ENCODE results near the gene ESYT2.

The ESYT2 gene

DNA sequence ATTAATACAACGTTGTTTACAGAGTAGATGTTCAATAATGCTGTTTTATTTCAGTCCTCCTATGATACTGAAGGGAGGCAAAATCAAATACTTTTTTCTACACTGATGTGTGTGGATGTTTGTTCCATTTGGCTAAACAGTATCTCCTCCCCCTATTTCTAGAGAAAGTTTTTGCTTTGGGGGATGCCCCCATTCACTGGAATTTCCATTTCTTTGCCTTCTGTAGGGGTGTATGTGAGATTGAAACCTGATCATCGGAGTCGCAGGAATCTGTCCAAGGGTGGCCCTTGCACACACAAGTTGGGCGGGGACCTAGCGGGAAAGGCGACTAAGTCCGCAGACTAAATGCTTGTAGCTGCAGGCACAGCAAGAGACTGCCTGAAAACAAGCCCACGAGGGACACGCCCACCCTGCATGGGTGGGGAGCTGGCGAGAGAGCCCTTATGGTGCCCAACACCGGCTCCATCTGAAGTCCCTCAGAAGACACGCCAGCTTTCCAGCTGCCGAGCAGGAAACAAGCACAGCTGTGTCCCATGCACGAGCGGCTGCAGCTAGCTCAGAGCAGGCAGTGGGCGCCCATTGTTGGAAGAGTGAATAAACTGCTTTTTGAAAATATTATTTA, 58.0 kb downstream of the ESYT2 start:
- no peak for DNase-seq (ENCODE audit: low spot score)

DNA sequence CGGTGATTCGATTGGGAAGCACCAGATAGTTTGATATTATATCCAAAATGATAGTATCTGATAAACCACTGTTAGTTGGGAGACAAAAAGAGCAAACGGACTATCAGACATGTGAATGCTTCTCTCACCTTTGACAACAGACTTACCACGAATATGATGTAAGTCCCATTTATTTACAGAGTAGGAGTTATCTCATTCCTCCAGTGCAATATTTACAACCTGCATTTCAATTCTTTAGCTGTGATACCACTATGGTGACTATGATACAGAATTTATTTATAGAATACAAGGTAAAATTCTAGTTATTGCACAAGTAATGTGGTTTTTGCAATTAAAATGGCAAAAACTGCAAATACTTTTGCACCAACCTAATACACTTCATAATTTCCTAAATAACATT, 61.6 kb downstream of the ESYT2 start:
- DNase-seq (ENCODE audit: low spot score), result no peak

DNA sequence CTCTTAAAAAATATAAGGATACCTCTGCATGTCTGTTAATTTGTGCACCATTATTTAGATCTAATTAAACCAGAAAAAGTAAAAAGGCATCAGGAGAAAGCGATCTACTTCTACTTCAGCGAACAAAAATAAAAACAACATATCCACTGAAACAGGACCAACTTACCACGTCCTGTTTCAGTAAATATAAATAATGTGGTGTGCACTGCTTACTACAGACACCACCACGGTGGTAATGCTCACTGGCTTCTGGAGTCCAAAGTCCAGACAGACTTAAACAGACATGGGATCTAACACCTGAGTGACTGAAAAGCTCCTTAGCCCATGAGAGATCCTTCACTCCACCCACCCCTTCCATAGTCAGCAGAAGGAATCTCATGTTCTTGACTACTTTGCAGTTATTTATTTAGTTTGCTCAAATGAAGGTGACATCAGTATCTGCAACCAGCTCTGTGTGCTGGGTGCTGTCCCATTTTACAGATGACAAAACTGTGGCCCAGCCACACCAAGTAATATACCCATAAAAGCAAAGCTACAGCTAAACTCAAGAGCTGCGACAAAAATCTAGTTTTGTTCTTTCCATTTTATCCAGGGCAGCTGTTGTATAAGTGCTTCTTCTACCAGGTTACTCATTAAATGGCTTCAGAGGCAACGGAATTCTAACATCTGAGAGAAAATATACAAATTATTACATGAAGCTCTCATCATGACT, 62.6 kb downstream of the ESYT2 start:
- DNase-seq (ENCODE audit: low spot score), result no peak

DNA sequence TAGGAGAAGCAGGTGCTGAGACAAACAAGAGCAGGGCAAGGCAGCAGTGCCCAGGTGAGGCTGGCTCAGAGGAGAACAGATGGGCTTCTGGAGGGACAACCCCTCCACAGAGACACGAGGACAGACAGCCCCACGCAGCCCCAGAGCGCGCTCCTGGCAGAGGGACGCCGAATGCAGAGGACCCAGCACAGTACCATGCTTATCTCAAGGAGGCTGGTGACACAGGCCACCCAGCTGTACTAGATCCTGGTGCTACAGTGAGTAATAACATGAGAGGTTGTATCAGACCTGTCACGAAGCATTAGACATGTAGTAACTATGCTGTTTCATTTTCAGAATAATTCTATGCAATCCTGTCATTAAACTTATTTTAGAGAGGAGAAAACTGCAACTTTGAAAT, 64.3 kb downstream of the ESYT2 start:
- no peak for DNase-seq (ENCODE audit: low spot score)

DNA sequence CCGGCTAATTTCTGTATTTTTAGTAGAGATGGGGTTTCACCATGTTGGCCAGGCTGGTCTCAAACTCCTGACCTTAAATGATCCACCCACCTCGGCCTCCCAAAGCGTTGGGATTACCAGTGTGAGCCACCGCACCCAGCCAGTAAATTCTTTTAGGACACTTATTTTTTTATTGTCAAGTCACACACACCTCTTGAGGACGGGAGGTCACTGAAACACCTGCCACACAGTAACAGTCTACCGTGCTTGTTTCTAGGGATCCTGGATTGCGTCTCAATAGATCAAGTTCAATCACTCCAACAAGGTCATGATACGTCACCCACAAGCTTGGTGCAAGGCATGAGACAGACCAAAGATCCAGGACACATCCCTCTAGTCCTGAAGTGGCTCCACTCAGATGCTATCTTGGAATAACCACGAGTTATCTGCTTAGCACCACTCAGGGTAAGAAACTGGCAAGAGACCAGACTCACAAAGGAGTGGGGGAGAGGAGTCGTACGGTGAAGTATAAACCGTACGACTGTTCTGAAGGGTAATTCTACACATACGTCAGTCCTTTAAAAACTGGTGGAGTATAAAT, 65.8 kb downstream of the ESYT2 start:
- DNase-seq (ENCODE audit: low spot score), result no peak

DNA sequence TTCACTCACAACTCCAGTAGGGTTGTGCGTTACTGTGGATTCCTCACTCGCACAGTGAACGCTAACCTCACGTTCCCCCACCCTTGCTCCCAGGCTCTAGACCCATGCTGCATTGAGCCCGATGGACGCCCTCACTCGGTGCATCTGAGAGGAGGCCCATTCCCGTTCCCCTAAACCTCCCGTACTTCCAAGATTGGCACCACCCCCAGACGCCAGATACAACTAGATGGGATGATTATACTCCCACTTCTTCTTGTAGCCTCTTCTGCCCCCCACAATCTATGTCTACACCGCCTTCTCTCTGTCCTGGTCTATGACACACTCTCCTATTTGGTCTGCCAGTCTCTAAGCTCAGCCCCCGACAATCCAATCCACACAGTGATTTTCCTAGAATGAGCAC, 67.4 kb downstream of the ESYT2 start:
- no peak for DNase-seq (ENCODE audit: low spot score)

DNA sequence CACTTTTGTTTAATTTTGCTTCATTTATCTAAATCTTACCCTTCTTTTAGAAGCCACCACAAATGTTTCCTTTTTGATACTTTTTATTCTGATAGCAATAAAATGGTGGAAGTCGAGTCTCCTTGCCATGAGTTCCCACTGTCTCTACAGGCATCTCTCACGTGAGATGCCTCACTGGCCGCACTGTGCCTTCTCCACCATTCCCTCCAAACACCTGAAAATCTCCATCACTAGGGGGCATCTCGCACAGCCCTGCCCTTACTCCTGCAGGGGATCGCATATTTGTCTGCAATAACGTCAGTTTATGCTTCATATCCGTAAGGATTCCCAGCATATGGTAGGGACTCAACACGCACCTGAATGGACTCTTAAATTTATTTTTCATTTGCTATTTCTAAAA, 68.4 kb downstream of the ESYT2 start:
- DNase-seq (ENCODE audit: low spot score), result no peak

DNA sequence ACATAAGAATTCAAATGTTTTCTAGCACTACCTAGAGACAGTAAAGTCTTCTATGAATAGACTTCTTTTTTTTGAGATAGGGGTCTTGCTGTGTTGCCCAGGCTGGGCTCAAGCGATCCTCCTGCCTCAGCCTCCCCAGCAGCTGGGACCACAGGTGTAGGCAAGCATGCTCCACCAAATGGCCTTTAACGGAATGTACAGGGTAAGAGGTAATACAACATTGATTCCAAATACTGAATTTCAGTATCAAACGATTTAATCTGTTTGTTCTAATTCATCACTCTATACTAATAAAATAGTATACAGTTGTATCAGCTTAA, 68.9 kb downstream of the ESYT2 start:
- DNase-seq (ENCODE audit: low spot score), result no peak

DNA sequence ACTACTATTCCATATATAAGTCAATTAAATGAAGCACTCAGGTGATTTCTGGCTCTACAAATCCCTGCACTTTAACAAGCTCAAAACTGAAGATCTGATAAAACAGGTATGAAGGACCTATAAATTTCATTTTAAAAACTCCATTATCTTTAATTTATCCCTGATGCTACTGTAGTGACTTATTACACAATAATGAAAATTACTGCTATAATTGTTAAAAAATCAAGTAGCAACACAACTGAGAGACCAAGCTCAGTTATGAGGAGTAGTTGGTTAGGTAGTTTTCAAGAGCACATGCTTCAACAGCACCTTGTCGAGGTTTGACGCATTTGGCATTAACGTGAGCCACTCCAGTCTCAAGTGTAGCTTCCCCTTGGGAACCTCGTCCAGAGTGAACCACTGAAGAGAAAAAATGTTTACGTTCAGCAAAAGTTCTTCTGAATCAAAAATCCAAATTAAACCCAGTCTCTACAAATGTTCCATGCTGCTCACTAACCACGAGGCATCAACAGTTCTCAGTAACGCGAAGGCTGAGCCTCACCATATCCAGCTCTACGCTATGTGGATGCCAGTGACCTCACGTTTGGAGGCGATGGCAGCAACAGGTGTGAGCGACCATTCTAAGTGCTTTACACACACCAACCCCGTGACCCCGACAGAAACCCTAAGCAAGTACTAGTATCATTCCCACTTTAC, 69.4 kb downstream of the ESYT2 start:
- DNase-seq (ENCODE audit: low spot score), result no peak

DNA sequence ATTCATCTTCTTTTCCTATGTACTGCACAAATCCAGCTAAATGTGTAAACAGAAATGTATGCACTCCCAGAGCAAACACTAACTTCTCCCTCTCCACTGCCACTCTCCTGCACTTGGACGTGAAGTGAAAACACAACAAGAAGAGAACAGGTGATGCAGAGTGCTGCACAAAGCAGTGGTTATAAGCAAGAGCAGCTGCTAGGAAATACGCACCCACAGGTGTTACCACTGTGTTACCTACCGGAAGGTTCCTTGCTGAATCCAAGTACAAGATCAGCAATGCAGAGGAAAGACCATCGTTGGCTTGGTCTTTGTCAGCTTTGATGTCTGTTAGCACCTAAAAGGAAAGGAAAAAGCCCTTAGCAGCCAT, 70.1 kb downstream of the ESYT2 start:
- DNase-seq (ENCODE audit: low spot score), result no peak

DNA sequence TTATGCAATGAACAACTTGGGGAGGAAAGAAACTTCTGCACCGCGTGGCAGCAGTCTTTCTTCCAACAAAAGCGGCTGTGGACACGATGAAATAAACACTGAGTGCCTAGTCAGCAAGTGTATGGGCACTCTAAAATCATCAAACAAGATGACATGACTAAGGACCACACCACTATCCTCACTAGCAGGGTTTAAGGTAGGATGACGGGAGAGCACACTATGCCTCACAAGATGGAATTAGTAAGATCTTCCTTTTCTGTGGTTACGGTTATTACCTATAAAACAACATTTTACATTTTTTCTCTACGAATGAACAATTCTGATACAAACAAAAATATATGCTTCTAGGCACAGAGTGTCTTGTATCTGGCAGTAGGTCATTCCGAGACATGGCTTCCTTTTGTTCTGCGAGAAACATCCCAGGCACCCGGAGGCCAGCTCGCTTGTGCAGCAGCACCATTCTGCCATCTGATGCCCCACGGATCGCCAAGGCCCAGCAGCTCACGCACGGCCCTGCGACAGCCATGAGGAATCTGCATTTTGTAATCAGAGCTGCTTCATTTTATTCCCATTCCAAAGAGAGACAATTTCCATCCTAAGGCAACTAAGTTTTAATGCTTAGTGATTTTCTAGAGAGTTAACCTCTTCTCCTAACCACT, 70.6 kb downstream of the ESYT2 start:
- no peak for DNase-seq (ENCODE audit: low spot score)

DNA sequence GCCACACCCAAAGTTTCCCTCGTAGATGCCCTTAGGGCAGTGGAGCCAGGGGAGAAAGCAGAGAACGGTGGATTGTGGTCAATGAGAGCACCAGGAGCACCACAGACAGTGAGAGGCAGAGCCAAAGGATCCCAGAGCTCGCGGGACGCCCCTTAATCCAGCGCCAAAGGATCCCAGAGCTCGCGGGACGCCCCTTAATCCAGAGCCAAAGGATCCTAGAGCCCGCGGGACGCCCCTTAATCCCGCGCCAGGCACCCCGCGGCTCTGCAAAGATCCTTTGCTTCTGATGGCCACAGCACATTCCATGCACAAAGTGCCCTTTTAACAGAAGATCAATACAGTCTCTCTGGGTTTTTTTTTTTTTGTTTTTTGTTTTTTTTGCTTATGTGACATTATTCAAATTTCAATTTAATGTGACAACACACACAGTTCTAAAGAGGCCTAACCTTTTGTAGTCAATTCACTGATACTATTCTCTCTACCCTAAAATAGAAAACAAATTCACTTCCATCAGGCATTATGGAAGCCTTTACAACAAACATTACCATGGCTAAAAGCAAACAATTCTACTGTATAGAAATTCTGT, 71.8 kb downstream of the ESYT2 start:
- no peak for DNase-seq (ENCODE audit: low spot score)

DNA sequence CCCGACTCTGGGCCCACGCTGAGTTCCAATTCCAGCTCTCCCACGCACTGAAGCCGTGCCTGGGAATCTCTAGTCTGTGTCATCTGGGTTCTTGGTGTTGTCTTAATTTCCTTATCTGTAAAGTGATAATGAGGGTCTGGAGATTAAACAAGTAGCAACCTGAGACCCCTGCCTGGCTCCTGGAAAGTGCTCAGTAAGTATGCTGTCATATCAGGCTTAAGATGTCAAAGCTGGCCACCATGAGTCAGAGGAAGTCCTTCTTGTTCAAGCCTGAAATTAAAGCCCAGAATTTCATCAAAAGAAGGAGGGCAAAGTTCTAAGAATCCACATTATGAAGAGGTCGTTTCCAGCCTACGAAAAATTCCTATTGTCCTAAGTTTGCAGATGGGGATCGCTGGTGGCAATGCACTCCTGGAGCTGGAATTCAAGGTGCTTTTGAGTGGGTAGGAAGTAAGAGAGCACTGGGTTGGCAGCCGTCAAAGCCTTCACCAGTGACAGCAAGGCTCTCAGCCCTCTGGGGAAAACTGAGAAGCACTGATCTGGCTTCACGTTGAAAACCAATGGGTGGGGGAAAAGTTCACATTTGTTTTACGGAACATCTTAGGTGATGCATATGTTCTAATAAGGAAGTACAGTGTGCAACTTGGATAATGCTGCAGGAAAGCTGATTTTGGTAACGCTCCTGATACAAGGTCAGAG, 74.4 kb downstream of the ESYT2 start:
- DNase-seq (ENCODE audit: low spot score), result no peak

DNA sequence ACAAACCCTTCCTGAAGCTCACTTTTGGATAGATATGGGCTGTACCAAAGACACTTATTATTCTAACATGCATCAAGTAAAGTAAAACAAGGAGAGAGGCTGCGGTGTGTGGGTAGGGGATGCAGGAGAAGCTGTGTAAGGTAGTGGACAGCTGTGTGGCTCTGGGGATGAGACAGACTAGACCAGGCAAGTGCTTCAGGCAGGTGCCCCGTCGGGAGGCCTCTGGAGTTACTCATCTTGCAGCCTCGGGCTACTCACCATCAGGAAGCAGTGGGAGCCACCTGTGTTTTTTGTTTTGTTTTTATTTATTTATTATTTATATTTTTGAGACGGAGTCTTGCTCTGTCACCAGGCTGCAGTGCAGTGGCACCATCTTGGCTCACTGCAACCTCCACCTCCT, 75.4 kb downstream of the ESYT2 start:
- no peak for DNase-seq (ENCODE audit: low spot score)

DNA sequence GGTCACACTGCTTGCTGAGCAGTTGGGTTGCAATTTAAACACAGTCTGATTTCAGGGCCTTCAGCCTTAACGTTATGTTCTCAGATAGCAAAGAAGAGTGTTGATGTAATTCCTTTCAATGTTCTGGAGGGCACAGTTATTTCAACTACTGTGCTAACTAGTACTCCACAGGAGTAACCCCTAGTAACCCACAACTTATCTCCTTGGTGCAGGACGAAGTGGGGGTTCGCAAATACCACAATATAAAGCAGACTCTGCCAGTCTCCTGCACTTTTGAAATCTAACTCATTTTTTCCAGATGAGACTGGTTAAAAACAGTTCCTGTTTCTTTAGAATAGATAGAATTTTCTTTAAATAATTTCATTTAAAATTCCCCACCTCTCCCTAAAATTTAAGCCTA, 77.6 kb downstream of the ESYT2 start:
- DNase-seq (ENCODE audit: low spot score), result no peak

DNA sequence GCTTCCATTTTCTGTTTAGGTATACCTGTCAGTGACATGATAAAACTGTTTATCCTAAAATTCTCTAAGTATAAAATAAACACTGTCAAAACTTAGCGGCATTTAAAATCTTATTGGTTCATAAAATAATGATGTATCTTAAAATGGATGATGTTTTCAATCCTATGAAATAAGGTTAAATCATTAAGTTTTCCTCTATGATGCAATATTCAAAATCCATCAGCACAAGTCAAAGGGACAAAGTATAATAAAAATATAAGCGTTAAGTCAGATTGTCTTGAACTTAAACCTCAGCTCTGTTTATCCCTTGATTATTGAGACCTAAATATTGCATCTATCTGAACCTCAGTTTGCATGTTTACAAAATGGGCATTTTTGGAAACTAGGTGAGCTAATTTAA, 78.1 kb downstream of the ESYT2 start:
- no peak for DNase-seq (ENCODE audit: low spot score)

DNA sequence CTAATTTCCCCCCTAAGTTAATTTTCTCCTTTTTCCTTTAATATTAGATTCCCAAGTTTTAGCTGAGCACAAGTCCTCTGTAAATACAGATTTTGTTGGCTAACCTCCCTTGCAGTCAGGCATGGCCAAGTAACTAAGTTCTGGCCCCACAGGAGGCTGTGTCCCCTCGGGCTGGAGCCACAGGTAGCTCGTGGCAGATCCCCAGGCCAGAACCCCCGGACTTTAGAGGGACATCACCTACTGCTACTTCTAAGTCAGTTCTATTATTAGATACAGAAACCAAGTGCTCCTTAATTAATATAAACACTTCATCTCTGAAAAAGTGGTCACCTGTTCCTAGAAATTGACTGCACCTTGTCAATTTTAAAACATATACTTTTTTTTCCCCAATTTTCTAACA, 78.6 kb downstream of the ESYT2 start:
- no peak for DNase-seq (ENCODE audit: low spot score)

DNA sequence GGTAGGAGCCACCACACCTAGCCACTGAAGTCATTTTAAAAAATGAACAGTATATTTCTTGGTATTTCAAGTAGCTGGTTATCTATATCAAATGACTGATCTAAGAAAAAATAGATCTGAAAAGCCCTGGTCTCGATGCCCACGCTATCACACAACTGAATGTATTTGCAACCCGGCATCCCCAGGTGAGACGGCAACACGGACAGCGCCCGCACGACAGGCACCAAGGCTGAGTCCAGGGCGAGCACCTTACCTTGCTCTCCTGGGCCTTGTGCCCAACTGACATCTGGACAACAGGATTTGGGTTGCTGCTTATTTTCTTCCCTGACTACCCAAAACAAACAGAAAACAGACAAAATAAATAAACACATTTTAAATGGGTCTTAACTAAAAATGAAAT, 79.9 kb downstream of the ESYT2 start:
- no peak for DNase-seq (ENCODE audit: low spot score)

DNA sequence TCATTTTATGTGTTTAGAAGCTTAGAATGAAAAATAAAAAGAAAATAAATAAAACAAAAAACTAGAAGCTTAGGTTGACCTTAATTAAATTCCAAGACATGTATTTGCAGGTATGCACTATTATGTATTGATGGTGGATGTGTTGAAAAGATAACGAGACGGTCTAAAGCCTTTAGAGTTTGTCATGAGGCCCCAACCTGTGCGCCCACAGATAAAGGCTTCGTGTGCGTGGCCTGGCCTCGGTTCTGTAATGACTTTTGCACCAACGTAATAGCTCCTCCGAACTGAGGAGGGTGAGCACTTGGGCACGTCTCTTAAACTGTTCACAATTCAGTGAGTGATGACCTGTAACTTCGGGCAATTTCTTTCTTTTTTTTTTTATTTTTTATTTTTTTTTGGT, 81.0 kb downstream of the ESYT2 start:
- no peak for DNase-seq (ENCODE audit: low spot score)

DNA sequence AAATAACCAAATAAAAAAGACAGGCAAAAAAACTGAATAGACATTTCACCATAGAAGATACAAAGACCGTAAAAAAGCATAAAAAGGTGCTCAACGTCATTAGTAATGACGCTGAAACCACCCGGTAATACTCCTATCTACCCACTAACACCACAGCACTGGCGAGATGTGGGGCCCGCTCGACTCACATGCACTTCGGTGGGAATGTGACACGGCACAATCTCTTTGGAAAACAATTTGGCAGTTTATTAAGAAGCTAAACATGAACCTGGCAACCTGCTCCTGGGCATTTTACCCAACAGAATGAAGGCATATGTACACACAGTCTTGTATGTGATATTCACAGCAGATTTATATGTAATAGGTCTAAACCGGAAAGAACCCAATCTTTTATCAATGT, 81.9 kb downstream of the ESYT2 start:
- DNase-seq (ENCODE audit: low spot score), result no peak

DNA sequence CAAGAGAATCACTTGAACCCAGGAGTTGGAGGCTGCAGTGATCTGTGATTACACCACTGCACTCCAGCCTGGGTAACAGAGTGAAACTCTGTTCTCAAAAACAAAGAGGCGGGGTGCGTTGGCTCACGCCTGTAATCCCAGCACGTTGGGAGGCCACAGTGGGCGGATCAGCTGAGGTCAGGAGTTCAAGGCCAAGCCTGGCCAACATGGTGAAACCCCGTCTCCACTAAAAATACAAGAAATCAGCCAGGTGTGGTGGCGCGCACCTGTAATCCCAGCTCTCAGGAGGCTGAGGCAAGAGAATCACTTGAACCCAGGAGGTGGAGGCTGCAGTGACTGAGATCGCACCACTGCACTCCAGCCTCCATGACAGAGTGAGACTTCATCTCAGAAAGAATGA, 82.4 kb downstream of the ESYT2 start:
- DNase-seq (ENCODE audit: low spot score), result no peak

Measured in AG08396 (cell line).